ENCODE results near the gene NDFIP1. TPM values are rescaled to one million over a fixed set of nuclear protein-coding genes. Genes with fewer than 3 reads are reported as not detected.
A peak's percentile ranks its signal among the peaks of the same experiment; 100 is the strongest.
"Not testable (repeated sequence)": the region's sequence is repeated elsewhere in the genome, so short reads cannot be mapped to it uniquely, and the experiment has no call there.

Gene NDFIP1
- total RNA-seq, 2 experiments from 2014 or later = 57.1 to 59.3 TPM

DNA sequence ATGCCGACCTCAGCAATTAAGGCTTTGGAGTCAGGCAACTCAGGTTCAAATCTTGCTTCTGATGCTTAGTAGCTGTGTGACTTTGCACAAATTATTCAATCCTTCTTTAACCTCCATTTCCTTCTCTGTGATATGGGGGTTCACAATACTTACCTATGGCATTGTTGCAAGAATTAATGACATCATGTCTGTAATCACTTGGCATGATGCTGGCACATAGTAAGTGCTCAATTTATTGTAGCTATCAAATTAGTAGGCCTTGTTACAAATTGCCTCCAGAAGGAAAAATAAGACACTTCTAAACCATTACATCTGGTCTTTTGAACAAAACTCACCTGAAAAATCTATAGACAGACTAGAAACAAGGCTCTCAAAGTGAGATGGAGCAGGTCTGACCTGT is 29.9 kb upstream of the NDFIP1 start:
- no peaks in the 10 kb centered on the region for H3K9me3 Mint-ChIP-seq
- ChIA-PET CTCF (interaction anchor here (0.6 kb wide), 2 partner anchors 199 to 610 kb away, joined by 3 read pairs; no protein-coding TSS in a partner anchor), POLR2A (no interaction called here)
- H3K36me3 Mint-ChIP-seq (ENCODE audit: low read depth) = no peaks in the 10 kb centered on the region
- no peak overlapping the region for H3K27ac Mint-ChIP-seq
- peaks cover 3% of the 10 kb centered on the region for H3K4me1 Mint-ChIP-seq
- DNase-seq = no peak
- H3K4me3 Mint-ChIP-seq = no peak overlapping the region
- H3K27me3 Mint-ChIP-seq = peaks cover 7% of the 10 kb centered on the region

DNA sequence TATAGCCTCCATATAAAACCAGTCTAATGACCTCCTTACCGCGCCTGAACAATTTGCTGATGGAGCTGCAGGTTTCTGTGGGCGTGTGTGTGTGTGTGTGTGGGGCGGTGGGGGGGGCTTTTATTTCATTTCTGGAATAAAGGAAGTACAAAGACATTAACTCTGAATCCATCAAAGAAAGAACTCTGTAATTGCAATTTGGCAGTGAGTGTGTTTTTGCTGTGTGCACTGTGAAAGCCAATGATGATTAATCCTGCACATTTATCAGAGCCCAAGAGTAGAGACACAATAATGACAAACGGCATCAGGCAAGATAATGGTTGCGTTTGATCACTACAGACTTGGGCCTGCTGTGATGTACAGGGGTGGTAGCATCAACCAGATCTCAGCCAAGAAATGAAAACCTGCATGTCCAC is 29.3 kb upstream of the NDFIP1 start:
- Mint-ChIP-seq H3K4me1 (peaks cover 1% of the 10 kb centered on the region), H3K4me3 (no peak overlapping the region), H3K27ac (no peak overlapping the region), H3K36me3 (ENCODE audit: low read depth) (no peaks in the 10 kb centered on the region), H3K27me3 (peaks cover 7% of the 10 kb centered on the region), H3K9me3 (no peaks in the 10 kb centered on the region)
- ChIA-PET POLR2A (no interaction called here), CTCF (interaction anchor here (0.6 kb wide), 2 partner anchors 200 to 610 kb away, joined by 3 read pairs; no protein-coding TSS in a partner anchor)
- no peak for DNase-seq

- no peaks in the 10 kb centered on the region for H3K36me3 Mint-ChIP-seq (ENCODE audit: low read depth)
- H3K4me3 Mint-ChIP-seq = no peak overlapping the region
- no peak for DNase-seq
- H3K9me3 Mint-ChIP-seq = no peaks in the 10 kb centered on the region
- no peak overlapping the region for H3K27ac Mint-ChIP-seq
- ChIA-PET CTCF (no interaction called here), POLR2A (no interaction called here)
- no peaks in the 10 kb centered on the region for H3K4me1 Mint-ChIP-seq
- peaks cover 7% of the 10 kb centered on the region for H3K27me3 Mint-ChIP-seq
These were observed 28.3 kb upstream of the NDFIP1 start for GRCh38 chr5:142080248-142080647.

- Mint-ChIP-seq H3K36me3 (ENCODE audit: low read depth) (no peaks in the 10 kb centered on the region), H3K27me3 (peaks cover 7% of the 10 kb centered on the region), H3K27ac (no peak overlapping the region), H3K4me1 (no peaks in the 10 kb centered on the region), H3K9me3 (no peaks in the 10 kb centered on the region), H3K4me3 (no peak overlapping the region)
- DNase-seq = no peak
- CTCF ChIA-PET = interaction anchor here (1.0 kb wide), 1 partner anchor 67 kb away, joined by 3 read pairs; no protein-coding TSS in a partner anchor
- POLR2A ChIA-PET = interaction anchor here (1.0 kb wide), 1 partner anchor 27 kb away, joined by 3 read pairs; no protein-coding TSS in a partner anchor
These were observed 26.3 kb upstream of the NDFIP1 start for GRCh38 chr5:142082182-142082781.

DNA sequence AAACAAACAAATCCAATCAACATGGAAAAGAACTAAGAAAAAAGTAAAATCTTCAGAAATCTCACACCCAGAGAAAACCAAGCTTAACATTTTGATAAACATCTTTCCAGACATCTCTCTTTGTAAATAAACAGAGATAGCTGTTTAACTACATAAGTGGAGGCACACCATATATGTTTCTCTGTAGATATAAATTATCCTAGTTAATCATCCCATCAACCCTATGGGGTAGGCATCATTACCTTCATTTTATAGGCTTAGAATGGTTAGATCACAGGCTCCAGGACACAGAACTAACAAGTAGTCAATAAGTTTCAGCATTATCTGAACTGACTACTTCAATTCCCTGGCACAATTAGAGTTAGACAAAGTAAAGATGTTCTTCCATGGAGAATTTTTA is 22.4 kb upstream of the NDFIP1 start:
- H3K36me3 Mint-ChIP-seq (ENCODE audit: low read depth) = no peaks in the 10 kb centered on the region
- H3K27ac Mint-ChIP-seq = no peak overlapping the region
- no peak for DNase-seq
- peaks cover 24% of the 10 kb centered on the region for H3K4me1 Mint-ChIP-seq
- CTCF ChIA-PET = interaction anchor here (1.4 kb wide), 1 partner anchor 627 kb away, joined by 3 read pairs; no protein-coding TSS in a partner anchor
- no peak overlapping the region for H3K4me3 Mint-ChIP-seq
- POLR2A ChIA-PET = interaction anchor here (1.1 to 1.7 kb wide), 3 partner anchors 9 to 56 kb away, joined by 3 to 5 read pairs (median 4); partner anchors contain the start of gene NDFIP1
- H3K9me3 Mint-ChIP-seq = no peaks in the 10 kb centered on the region
- peaks cover 4% of the 10 kb centered on the region for H3K27me3 Mint-ChIP-seq

DNA sequence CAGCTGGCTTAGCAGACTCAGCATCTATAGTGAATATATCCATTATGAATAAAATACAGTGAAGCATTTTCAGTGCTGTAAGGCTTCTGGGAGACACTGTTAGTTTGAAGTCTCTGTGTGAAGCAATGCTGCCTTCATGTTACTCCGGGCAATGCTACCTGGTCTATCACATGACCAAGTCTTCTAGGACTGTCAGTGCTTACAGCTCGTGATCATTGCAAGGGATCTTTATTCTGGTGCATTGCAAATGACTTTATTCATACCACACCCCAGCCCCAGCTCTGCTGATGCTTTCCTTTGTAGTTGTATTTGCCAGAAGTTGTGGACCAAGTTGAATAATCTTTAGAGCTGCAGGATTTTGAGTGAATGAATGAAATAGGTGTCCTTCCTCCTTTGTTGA is 21.9 kb upstream of the NDFIP1 start:
- H3K4me3 Mint-ChIP-seq = no peak overlapping the region
- no peak overlapping the region for H3K27ac Mint-ChIP-seq
- H3K27me3 Mint-ChIP-seq = peaks cover 3% of the 10 kb centered on the region
- peaks cover 24% of the 10 kb centered on the region for H3K4me1 Mint-ChIP-seq
- no peak for DNase-seq
- H3K9me3 Mint-ChIP-seq = no peaks in the 10 kb centered on the region
- ChIA-PET CTCF (interaction anchor here (1.2 to 1.4 kb wide), 2 partner anchors 23 to 627 kb away, joined by 3 read pairs; no protein-coding TSS in a partner anchor), POLR2A (interaction anchor here (1.1 to 1.7 kb wide), 3 partner anchors 9 to 71 kb away, joined by 4 to 8 read pairs (median 5); partner anchors contain the start of gene NDFIP1)
- no peaks in the 10 kb centered on the region for H3K36me3 Mint-ChIP-seq (ENCODE audit: low read depth)

GRCh38 chr5:142087920-142088679 is 20.5 kb upstream of the NDFIP1 start:
- H3K9me3 Mint-ChIP-seq = no peaks in the 10 kb centered on the region
- H3K27ac Mint-ChIP-seq = peak overlapping the region; percentile 58
- peak; percentile 38 for DNase-seq
- ChIA-PET POLR2A (interaction anchor here (1.1 to 1.6 kb wide), 2 partner anchors 22 to 72 kb away, joined by 8 to 9 read pairs; no protein-coding TSS in a partner anchor), CTCF (interaction anchor here (1.2 kb wide), 2 partner anchors 21 to 72 kb away, joined by 3 to 4 read pairs; no protein-coding TSS in a partner anchor)
- H3K4me3 Mint-ChIP-seq = peak overlapping the region; percentile 9
- H3K36me3 Mint-ChIP-seq (ENCODE audit: low read depth) = no peaks in the 10 kb centered on the region
- peaks cover 24% of the 10 kb centered on the region for H3K4me1 Mint-ChIP-seq
- H3K27me3 Mint-ChIP-seq = no peaks in the 10 kb centered on the region

DNA sequence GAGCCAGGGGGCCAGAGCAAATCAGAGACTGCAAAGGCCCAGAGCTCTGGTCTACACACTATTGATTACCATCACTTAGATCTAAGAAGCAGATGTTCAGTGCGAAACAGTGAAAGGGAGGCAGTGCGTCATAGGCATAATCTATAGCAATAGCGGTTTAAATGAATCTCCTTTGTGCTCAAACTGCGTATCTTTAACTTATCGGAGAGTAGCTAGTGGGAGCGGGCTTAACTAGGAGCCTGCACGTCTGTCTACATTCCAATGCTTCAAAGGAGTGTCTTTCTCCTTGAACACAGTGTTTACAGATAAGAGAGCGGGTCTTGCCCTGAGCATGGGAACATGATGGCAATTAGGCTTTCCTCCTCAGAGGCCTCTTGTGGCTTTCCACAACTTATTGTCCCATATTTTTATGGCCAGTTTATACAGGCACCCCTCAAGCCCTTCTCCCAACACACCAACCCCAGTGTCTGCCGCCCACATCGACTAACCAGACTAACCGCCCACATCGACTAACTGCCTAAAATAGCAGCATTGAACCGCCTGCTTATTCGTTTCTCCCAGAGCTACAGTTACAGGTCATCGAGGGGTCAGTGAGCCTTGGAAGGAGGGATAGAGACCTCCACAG is 19.6 kb upstream of the NDFIP1 start:
- peaks cover 26% of the 10 kb centered on the region for H3K4me1 Mint-ChIP-seq
- peak overlapping the region; percentile 9 for H3K4me3 Mint-ChIP-seq
- H3K27me3 Mint-ChIP-seq; DNase-seq; H3K9me3 Mint-ChIP-seq; H3K36me3 Mint-ChIP-seq (ENCODE audit: low read depth): not testable (repeated sequence)
- CTCF ChIA-PET = interaction anchor here (1.2 kb wide), 1 partner anchor 73 kb away, joined by 4 read pairs; no protein-coding TSS in a partner anchor
- H3K27ac Mint-ChIP-seq = peak overlapping the region; percentile 58
- POLR2A ChIA-PET = interaction anchor here (1.0 to 1.6 kb wide), 3 partner anchors 21 to 64 kb away, joined by 3 to 9 read pairs (median 5); no protein-coding TSS in a partner anchor

GRCh38 chr5:142091012-142091411 is 17.6 kb upstream of the NDFIP1 start:
- H3K27ac Mint-ChIP-seq = no peak overlapping the region
- H3K27me3 Mint-ChIP-seq = no peaks in the 10 kb centered on the region
- no peaks in the 10 kb centered on the region for H3K9me3 Mint-ChIP-seq
- H3K4me3 Mint-ChIP-seq = no peak overlapping the region
- ChIA-PET POLR2A (no interaction called here), CTCF (no interaction called here)
- DNase-seq = no peak
- H3K4me1 Mint-ChIP-seq = peaks cover 43% of the 10 kb centered on the region
- peaks cover 2% of the 10 kb centered on the region for H3K36me3 Mint-ChIP-seq (ENCODE audit: low read depth)

DNA sequence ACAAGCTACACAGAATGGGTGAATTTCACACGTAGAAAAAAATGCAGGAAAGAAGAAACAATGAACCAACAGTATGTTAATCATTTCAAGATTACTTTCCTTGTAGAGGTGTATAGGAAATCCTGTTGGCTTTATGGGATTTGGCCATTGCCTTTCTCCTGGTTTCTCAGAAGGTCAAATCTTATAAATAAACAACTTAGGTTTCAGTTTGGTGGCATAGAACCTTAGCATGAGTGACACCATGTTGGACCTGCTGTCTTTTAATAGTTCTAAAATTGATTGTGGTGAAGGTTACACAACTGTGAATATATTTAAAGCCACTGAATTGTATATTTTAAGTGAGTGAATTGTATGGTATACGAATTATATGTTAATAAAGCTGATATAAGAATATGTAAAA is 16.7 kb upstream of the NDFIP1 start:
- POLR2A ChIA-PET = no interaction called here
- no peak for DNase-seq

GRCh38 chr5:142095035-142095434 is 13.5 kb upstream of the NDFIP1 start:
- H3K4me1 Mint-ChIP-seq = peaks cover 37% of the 10 kb centered on the region
- no peaks in the 10 kb centered on the region for H3K9me3 Mint-ChIP-seq
- CTCF ChIA-PET = interaction anchor here (0.9 to 2.3 kb wide), 8 partner anchors 9 to 134 kb away, joined by 4 to 15 read pairs (median 8); partner anchors contain the start of genes GNPDA1, NDFIP1 and RNF14
- POLR2A ChIA-PET = interaction anchor here (0.9 to 4.4 kb wide), 13 partner anchors 9 to 674 kb away, joined by 3 to 71 read pairs (median 5); partner anchors contain the start of genes GNPDA1, NDFIP1 and RNF14
- peak overlapping the region; percentile 7 for H3K4me3 Mint-ChIP-seq
- peaks cover 2% of the 10 kb centered on the region for H3K36me3 Mint-ChIP-seq (ENCODE audit: low read depth)
- peak; percentile 49 for DNase-seq
- H3K27me3 Mint-ChIP-seq = no peaks in the 10 kb centered on the region
- peak overlapping the region; percentile 89 for H3K27ac Mint-ChIP-seq

More for the DNA sequence above, 16.7 kb upstream of the NDFIP1 start:
- Mint-ChIP-seq H3K4me1 (peaks cover 46% of the 10 kb centered on the region), H3K36me3 (ENCODE audit: low read depth) (peaks cover 2% of the 10 kb centered on the region), H3K4me3 (no peak overlapping the region), H3K27me3 (no peaks in the 10 kb centered on the region), H3K9me3 (no peaks in the 10 kb centered on the region), H3K27ac (no peak overlapping the region)
- CTCF ChIA-PET = interaction anchor here (1.0 to 2.1 kb wide), 4 partner anchors 18 to 131 kb away, joined by 3 to 5 read pairs (median 4); partner anchors contain the start of gene RNF14

DNA sequence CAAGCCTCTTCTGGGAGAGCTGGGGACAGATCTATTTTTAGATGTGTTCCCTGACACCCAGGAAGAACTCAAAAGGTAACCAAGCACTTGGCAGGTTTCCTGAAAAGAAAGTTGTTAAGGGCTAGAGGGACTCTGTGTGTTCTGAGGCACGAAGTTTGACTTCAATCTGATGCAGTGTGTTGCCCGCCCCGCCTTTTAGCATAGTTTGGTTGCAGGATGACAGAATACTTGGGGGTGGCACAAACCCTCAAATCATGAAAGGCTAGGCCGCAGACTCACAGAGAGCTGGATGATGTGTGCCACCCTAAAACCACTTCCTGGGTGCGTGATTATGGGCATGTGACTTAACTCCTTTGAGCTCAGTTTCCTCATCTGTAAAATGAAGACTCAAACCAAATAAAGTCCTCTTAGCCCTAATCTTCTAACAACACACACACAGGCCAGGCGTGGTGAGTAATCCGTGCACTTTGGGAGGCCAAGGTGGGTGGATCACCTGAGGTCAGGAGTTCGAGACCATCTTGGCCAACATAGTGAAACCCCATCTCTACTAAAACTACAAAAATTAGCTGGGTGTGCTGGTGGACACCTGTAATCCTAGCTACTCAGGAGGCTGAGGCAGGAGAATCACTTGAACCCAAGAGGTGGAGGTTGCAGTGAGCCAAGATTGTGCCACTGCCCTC is 12.8 kb upstream of the NDFIP1 start:
- H3K27ac Mint-ChIP-seq = peak overlapping the region; percentile 89
- H3K4me3 Mint-ChIP-seq = peak overlapping the region; percentile 7
- no peaks in the 10 kb centered on the region for H3K27me3 Mint-ChIP-seq
- ChIA-PET CTCF (interaction anchor here (0.6 to 2.3 kb wide), 12 partner anchors 8 to 402 kb away, joined by 3 to 15 read pairs (median 4); partner anchors contain the start of genes GNPDA1, NDFIP1 and RNF14), POLR2A (interaction anchor here (0.8 to 4.4 kb wide), 17 partner anchors 8 to 674 kb away, joined by 3 to 71 read pairs (median 5); partner anchors contain the start of genes GNPDA1, HDAC3, NDFIP1 and RELL2)
- peak; percentile 87 for DNase-seq
- peaks cover 37% of the 10 kb centered on the region for H3K4me1 Mint-ChIP-seq
- H3K9me3 Mint-ChIP-seq = no peaks in the 10 kb centered on the region
- H3K36me3 Mint-ChIP-seq (ENCODE audit: low read depth) = peaks cover 2% of the 10 kb centered on the region
